ENCODE data around the gene LRCH1.

DNA sequence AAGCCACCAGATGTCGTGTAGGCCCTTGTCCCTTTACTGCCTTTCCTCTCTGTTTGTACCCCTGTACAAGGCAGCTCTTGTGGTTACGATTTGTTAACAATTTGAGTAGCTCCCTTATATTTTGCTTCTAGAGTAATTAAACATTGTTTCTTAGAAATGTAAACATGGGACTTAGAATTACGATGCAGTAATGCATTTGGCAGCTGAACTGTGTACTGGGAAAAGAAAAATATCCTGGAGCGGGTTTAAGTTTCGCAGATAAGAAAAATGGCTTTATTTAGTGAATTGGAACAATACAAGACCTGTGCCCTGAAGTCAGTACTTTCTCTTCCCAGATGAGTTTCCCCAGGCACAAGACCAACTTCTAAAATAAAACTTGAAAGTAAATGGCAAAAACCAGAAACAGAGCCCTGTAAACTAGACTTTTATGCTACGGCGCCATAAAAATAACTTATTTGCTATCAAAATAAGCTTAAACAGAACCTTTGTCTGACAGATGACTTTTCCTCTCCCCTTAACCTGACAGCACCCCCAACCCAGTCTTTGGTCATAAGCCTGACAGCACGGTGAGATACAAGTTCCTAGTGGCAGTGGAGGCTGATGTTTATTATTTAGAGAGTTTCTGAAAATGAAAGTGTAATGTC lies 63.0 kb downstream of the LRCH1 start:
- TF ChIP-seq, protein P1, sequence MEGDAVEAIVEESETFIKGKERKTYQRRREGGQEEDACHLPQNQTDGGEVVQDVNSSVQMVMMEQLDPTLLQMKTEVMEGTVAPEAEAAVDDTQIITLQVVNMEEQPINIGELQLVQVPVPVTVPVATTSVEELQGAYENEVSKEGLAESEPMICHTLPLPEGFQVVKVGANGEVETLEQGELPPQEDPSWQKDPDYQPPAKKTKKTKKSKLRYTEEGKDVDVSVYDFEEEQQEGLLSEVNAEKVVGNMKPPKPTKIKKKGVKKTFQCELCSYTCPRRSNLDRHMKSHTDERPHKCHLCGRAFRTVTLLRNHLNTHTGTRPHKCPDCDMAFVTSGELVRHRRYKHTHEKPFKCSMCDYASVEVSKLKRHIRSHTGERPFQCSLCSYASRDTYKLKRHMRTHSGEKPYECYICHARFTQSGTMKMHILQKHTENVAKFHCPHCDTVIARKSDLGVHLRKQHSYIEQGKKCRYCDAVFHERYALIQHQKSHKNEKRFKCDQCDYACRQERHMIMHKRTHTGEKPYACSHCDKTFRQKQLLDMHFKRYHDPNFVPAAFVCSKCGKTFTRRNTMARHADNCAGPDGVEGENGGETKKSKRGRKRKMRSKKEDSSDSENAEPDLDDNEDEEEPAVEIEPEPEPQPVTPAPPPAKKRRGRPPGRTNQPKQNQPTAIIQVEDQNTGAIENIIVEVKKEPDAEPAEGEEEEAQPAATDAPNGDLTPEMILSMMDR (IDR thresholded peaks at IDR 0.05 in 2 of 3, conservative IDR thresholded peaks at IDR 0.05 in 1 of 3; ENCODE audit: control insufficient read depth in 2 of 3, extremely low read depth in 1 of 3, insufficient read depth in 1 of 3, low read depth in 3 of 3, low read length in 3 of 3) = no peak
- no peak for TF ChIP-seq FOXM1 (IDR thresholded peaks at IDR 0.05; ENCODE audit: low read depth, low read length)
- no peak for TF ChIP-seq NFIC (IDR thresholded peaks at IDR 0.05; ENCODE audit: low read depth, low read length)
- TF ChIP-seq, protein P2, sequence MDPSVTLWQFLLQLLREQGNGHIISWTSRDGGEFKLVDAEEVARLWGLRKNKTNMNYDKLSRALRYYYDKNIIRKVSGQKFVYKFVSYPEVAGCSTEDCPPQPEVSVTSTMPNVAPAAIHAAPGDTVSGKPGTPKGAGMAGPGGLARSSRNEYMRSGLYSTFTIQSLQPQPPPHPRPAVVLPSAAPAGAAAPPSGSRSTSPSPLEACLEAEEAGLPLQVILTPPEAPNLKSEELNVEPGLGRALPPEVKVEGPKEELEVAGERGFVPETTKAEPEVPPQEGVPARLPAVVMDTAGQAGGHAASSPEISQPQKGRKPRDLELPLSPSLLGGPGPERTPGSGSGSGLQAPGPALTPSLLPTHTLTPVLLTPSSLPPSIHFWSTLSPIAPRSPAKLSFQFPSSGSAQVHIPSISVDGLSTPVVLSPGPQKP (IDR thresholded peaks at IDR 0.05; ENCODE audit: low read depth, low read length) = no peak
- no peak for TF ChIP-seq RAD21 (IDR thresholded peaks at IDR 0.05; ENCODE audit: insufficient read depth, low read depth, low read length)
- no peak for TF ChIP-seq GABPA (IDR thresholded peaks at IDR 0.05; ENCODE audit: low read depth)
- no peak for TF ChIP-seq ETV6 (conservative IDR thresholded peaks at IDR 0.05 in 1 of 2, IDR thresholded peaks at IDR 0.05 in 1 of 2; ENCODE audit: borderline replicate concordance in 1 of 2, low read depth in 1 of 2)
- TF ChIP-seq, protein P3, sequence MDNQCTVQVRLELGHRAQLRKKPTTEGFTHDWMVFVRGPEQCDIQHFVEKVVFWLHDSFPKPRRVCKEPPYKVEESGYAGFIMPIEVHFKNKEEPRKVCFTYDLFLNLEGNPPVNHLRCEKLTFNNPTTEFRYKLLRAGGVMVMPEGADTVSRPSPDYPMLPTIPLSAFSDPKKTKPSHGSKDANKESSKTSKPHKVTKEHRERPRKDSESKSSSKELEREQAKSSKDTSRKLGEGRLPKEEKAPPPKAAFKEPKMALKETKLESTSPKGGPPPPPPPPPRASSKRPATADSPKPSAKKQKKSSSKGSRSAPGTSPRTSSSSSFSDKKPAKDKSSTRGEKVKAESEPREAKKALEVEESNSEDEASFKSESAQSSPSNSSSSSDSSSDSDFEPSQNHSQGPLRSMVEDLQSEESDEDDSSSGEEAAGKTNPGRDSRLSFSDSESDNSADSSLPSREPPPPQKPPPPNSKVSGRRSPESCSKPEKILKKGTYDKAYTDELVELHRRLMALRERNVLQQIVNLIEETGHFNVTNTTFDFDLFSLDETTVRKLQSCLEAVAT (IDR thresholded peaks at IDR 0.05) = no peak
- TF ChIP-seq ZNF24 (IDR thresholded peaks at IDR 0.05) = no peak
- no peak for TF ChIP-seq ASH2L (IDR thresholded peaks at IDR 0.05; ENCODE audit: borderline replicate concordance, low read depth)
- TF ChIP-seq CBFB (IDR thresholded peaks at IDR 0.05; ENCODE audit: low read depth) = no peak

All from GM12878 (cell line).